Neuronal stem cell (in vitro differentiated cells): ENCODE data around the gene WNT8B.

Experiments
- DNase-seq: peaks from one replicate; pipeline ENCODE4 v3.0.0-alpha.2; 2013; ENCODE audit warnings: low spot score
- H2AFZ ChIP-seq: one replicate; pipeline ENCODE4 v1.6.1; 2013; ENCODE audit warnings: mild to moderate bottlenecking, low read length, inconsistent platforms
- H2AK5ac ChIP-seq: 2 replicates; pipeline ENCODE4 v1.6.1; 2013; ENCODE audit warnings: low read depth, mild to moderate bottlenecking, inconsistent platforms, low read length, moderate library complexity, mixed read lengths
- H2BK120ac ChIP-seq: 2 replicates; pipeline ENCODE4 v1.6.1; 2013; ENCODE audit warnings: low read depth, mild to moderate bottlenecking, inconsistent platforms, low read length, moderate library complexity, mixed read lengths
- H2BK12ac ChIP-seq: one replicate; pipeline ENCODE4 v1.6.1; 2013; ENCODE audit warnings: low read length, inconsistent platforms
- H2BK15ac ChIP-seq: 2 replicates; pipeline ENCODE4 v1.6.1; 2013; ENCODE audit warnings: mild to moderate bottlenecking, low read length, inconsistent platforms, mixed read lengths
- H2BK5ac ChIP-seq: one replicate; pipeline ENCODE4 v1.6.1; 2013; ENCODE audit warnings: inconsistent platforms, mild to moderate bottlenecking, low read length, moderate library complexity
- H3K14ac ChIP-seq: one replicate; pipeline ENCODE4 v1.6.1; 2013; ENCODE audit warnings: low read length, inconsistent platforms
- H3K18ac ChIP-seq: 2 replicates; pipeline ENCODE4 v1.6.1; 2013; ENCODE audit warnings: low read length, inconsistent platforms
- H3K23ac ChIP-seq: 2 replicates; pipeline ENCODE4 v1.6.1; 2013; ENCODE audit warnings: low read depth, mild to moderate bottlenecking, mixed read lengths, low read length, inconsistent platforms; ENCODE audit not compliant: poor library complexity
- H3K27ac ChIP-seq: replicated peaks from 3 replicates; pipeline ENCODE4 v1.5.1; 2013; ENCODE audit warnings: low read length, inconsistent platforms
- H3K27me3 ChIP-seq, 3 experiments: 2 replicates each; pipeline ENCODE4 v1.6.1; 2013; ENCODE audit warnings: low read length in 3 of 3, mild to moderate bottlenecking in 2 of 3, inconsistent platforms in 1 of 3, low read depth in 1 of 3, mixed read lengths in 1 of 3, moderate library complexity in 1 of 3; ENCODE audit not compliant: control insufficient read depth in 3 of 3, insufficient read depth in 3 of 3
- H3K36me3 ChIP-seq, 2 donors: replicated peaks in 1 of 2; 2 replicates each; pipeline ENCODE4 v1.6.1; 2013; ENCODE audit warnings: low read length in 2 of 2; ENCODE audit not compliant: control insufficient read depth in 2 of 2, insufficient read depth in 2 of 2
- H3K4ac ChIP-seq: 2 replicates; pipeline ENCODE4 v1.6.1; 2013; ENCODE audit warnings: inconsistent platforms, mild to moderate bottlenecking, low read length, moderate library complexity
- H3K4me1 ChIP-seq, 2 donors: 1 replicate in 1 of 2; 2 replicates in 1 of 2; pipeline ENCODE4 v1.6.1; 2013; ENCODE audit warnings: low read length in 2 of 2, low read depth in 1 of 2; ENCODE audit not compliant: control insufficient read depth in 2 of 2, insufficient read depth in 1 of 2
- H3K4me2 ChIP-seq: one replicate; pipeline ENCODE4 v1.6.1; 2013; ENCODE audit warnings: mild to moderate bottlenecking, low read length, inconsistent platforms; ENCODE audit not compliant: insufficient read depth, poor library complexity, severe bottlenecking
- H3K4me3 ChIP-seq, 2 donors: 2 replicates each; pipeline ENCODE4 v1.5.1; 2013; ENCODE audit warnings: low read length in 2 of 2, mild to moderate bottlenecking in 2 of 2, inconsistent platforms in 1 of 2, moderate library complexity in 1 of 2
- H3K79me1 ChIP-seq: one replicate; pipeline ENCODE4 v1.6.1; 2013; ENCODE audit warnings: low read depth, mild to moderate bottlenecking, inconsistent platforms, low read length, moderate library complexity
- H3K9ac ChIP-seq: one replicate; pipeline ENCODE4 v1.6.1; 2013; ENCODE audit warnings: mild to moderate bottlenecking, low read depth, low read length, inconsistent platforms; ENCODE audit not compliant: poor library complexity
- H3K9me3 ChIP-seq, 2 donors: replicated peaks in 1 of 2; 2 replicates each; pipeline versions ENCODE3 to v1.6.1; 2013; ENCODE audit warnings: low read length in 2 of 2, mild to moderate bottlenecking in 2 of 2, inconsistent platforms in 1 of 2, low read depth in 1 of 2, mixed read lengths in 1 of 2, moderate library complexity in 1 of 2; ENCODE audit not compliant: control insufficient read depth in 2 of 2, insufficient read depth in 1 of 2
- H4K8ac ChIP-seq: one replicate; pipeline ENCODE4 v1.6.1; 2013; ENCODE audit warnings: low read depth, mild to moderate bottlenecking, inconsistent platforms, low read length, moderate library complexity
- H4K91ac ChIP-seq: one replicate; pipeline ENCODE4 v1.6.1; 2013; ENCODE audit warnings: low read length, low read depth, mild to moderate bottlenecking, inconsistent platforms; ENCODE audit not compliant: poor library complexity
- WGBS, 2 donors: extraction: QIAGEN DNeasy Blood & Tissue Kit; methylation state at CpG; one replicate each; pipeline ENCODE4 v1.1.7; 2013; ENCODE audit warnings: missing lambda C conversion rate in 2 of 2, mixed read lengths in 1 of 2; ENCODE audit not compliant: insufficient read length in 2 of 2, insufficient replicate concordance in 1 of 2; ENCODE audit errors: extremely low coverage in 2 of 2; 5-methylcytosine and 5-hydroxymethylcytosine counted together

Gene WNT8B

GRCh38 chr10:100516847-100517246, 54.0 kb downstream of the WNT8B start:
- Histone ChIP-seq H3K18ac (no peak overlapping the region), H3K9ac (no peak overlapping the region), H4K8ac (no peak overlapping the region), H3K4me2 (no peak overlapping the region), H2BK5ac (no peak overlapping the region), H3K23ac (no peak overlapping the region), H3K4me1 (no peaks in the 10 kb centered on the region), H3K4me3 (no peak overlapping the region), H2BK15ac (no peak overlapping the region), H3K27me3 (peaks cover 0 to 13% (median 0%) of the 10 kb centered on the region in 3 experiments), H2AFZ (no peak overlapping the region), H3K79me1 (no peaks in the 10 kb centered on the region), H3K27ac (no peak overlapping the region), H4K91ac (no peak overlapping the region), H2BK120ac (no peak overlapping the region), H3K14ac (no peak overlapping the region), H2AK5ac (no peak overlapping the region), H3K4ac (no peak overlapping the region), H3K9me3 (no peaks in the 10 kb centered on the region), H2BK12ac (no peak overlapping the region), H3K36me3 (peaks cover 0 to 9% of the 10 kb centered on the region in 2 donors)
- no CpG with 5 or more reads among the region's 2 CpGs for WGBS, 2 donors
- no peak for DNase-seq

- Histone ChIP-seq H3K14ac (no peak overlapping the region), H3K4me3 (peak overlapping the region in 1 of 2 donors; percentile 53), H2AFZ (peak overlapping the region; percentile 93), H3K27me3 (peaks cover 0 to 13% (median 0%) of the 10 kb centered on the region in 3 experiments), H2AK5ac (no peak overlapping the region), H3K9me3 (no peaks in the 10 kb centered on the region), H4K91ac (no peak overlapping the region), H2BK5ac (no peak overlapping the region), H3K36me3 (peaks cover 0 to 26% of the 10 kb centered on the region in 2 donors), H3K79me1 (no peaks in the 10 kb centered on the region), H4K8ac (no peak overlapping the region), H2BK12ac (no peak overlapping the region), H3K4me1 (no peaks in the 10 kb centered on the region), H3K18ac (no peak overlapping the region), H3K4ac (no peak overlapping the region), H2BK120ac (no peak overlapping the region), H3K4me2 (no peak overlapping the region), H3K9ac (no peak overlapping the region), H3K23ac (no peak overlapping the region), H3K27ac (no peak overlapping the region), H2BK15ac (no peak overlapping the region)
- peak; percentile 58 for DNase-seq
- no CpG with 5 or more reads among the region's 7 CpGs for WGBS, 2 donors
These were observed 56.0 kb downstream of the WNT8B start for GRCh38 chr10:100518761-100519241.

DNA sequence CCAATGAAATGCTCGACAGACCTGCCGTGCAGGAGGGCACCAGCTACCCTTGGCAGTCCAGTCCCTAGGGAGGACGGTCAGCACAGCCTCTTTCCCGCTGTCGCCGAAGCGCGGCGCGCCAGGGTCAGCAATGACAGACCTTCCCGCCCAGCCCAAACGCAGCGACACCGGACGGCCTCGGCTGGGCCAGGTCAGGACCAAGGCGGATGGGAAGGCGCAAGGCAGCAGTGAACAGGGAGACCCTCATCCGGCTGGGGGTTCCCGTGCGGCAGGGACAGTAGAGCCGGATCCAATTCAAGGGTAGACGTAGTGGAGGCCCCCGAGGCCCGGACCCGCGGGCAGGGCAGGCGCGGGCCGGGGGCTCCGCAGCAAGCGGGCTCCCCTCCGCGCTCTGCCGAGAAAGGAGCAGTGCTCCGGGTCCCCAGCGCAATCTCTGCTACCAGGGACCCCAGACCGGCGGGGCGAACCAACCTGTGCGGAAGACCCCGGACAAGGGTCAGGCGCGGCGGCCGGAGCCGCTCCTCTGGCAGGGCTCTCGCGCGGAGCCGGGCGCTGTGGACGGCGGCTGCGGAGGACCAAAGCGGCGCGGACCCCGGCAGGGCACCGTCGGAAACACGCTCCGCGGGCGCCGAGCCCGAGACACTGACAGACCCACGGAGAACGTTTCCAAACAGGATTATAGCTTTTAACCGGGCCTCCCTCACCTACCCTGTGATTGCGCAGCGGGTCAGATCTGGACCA, 56.7 kb downstream of the WNT8B start, which contains the start of gene SEC31B:
Gene SEC31B (minus strand): TSS at position 551 of the 741 bp plus-strand sequence. CDS start 2,909 bp downstream, outside the sequence.
- H3K36me3 ChIP-seq, result peaks cover 4 to 33% of the 10 kb centered on the region in 2 donors
- H2AK5ac ChIP-seq, result no peak within 1 kb of the TSS
- H3K79me1 ChIP-seq, result no peaks in the 10 kb centered on the region
- no peak within 1 kb of the TSS for H3K27ac ChIP-seq
- no peak within 1 kb of the TSS for H4K91ac ChIP-seq
- WGBS, 2 donors, result no CpG with 5 or more reads among the region's 72 CpGs
- peak within 1 kb of the TSS; percentile 54 for H3K18ac ChIP-seq
- H2BK120ac ChIP-seq, result no peak within 1 kb of the TSS
- H2BK5ac ChIP-seq, result no peak within 1 kb of the TSS
- peak; percentile 54 for DNase-seq
- H3K4me2 ChIP-seq, result peak within 1 kb of the TSS; percentile 94
- peak within 1 kb of the TSS; percentile 87 for H3K9ac ChIP-seq
- H2BK15ac ChIP-seq, result no peak within 1 kb of the TSS
- no peak within 1 kb of the TSS for H3K14ac ChIP-seq
- H2AFZ ChIP-seq, result peak within 1 kb of the TSS; percentile 93
- no peak within 1 kb of the TSS for H3K4ac ChIP-seq
- no peak within 1 kb of the TSS for H4K8ac ChIP-seq
- no peak within 1 kb of the TSS for H2BK12ac ChIP-seq
- no peaks in the 10 kb centered on the region for H3K9me3 ChIP-seq
- H3K4me3 ChIP-seq, result peak within 1 kb of the TSS; percentile 53 to 78
- H3K23ac ChIP-seq, result peak within 1 kb of the TSS; percentile 13
- H3K4me1 ChIP-seq, result no peaks in the 10 kb centered on the region
- peaks cover 0 to 13% (median 0%) of the 10 kb centered on the region in 3 experiments for H3K27me3 ChIP-seq

DNA sequence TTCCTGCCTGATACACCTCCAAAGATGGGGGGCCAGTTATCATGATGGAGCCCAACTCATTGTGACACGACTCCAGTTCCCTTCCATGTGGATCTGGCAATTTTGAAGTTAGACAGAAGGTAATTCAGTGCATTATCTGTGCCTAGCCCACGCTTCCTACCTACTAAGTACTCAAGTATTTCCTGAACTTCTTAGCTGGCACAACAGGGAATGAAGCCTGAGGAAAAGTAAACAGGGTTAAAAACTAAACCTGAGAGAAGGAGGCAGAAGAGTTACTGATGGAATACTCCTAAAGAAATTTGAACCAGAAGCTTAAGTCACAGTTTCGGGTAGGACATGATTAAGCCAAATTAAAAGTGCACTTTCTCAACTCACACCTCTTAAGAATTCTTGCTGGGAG, 58.0 kb downstream of the WNT8B start:
- Histone ChIP-seq H3K9me3 (no peaks in the 10 kb centered on the region), H3K79me1 (no peaks in the 10 kb centered on the region), H4K8ac (no peak overlapping the region), H4K91ac (no peak overlapping the region), H3K36me3 (peaks cover 5 to 39% of the 10 kb centered on the region in 2 donors), H3K14ac (no peak overlapping the region), H2AFZ (no peak overlapping the region), H2BK15ac (no peak overlapping the region), H3K4ac (no peak overlapping the region), H3K27ac (no peak overlapping the region), H3K23ac (no peak overlapping the region), H2BK120ac (no peak overlapping the region), H2BK5ac (no peak overlapping the region), H3K4me1 (no peaks in the 10 kb centered on the region), H3K18ac (no peak overlapping the region), H3K9ac (no peak overlapping the region), H2BK12ac (no peak overlapping the region), H3K27me3 (peaks cover 0 to 13% (median 0%) of the 10 kb centered on the region in 3 experiments), H3K4me3 (no peak overlapping the region), H2AK5ac (no peak overlapping the region), H3K4me2 (no peak overlapping the region)
- no CpG with 5 or more reads among the region's 3 CpGs for WGBS, 2 donors
- no peak for DNase-seq
